ENCODE measurements around the gene MCM8.

The MCM8 gene

DNA sequence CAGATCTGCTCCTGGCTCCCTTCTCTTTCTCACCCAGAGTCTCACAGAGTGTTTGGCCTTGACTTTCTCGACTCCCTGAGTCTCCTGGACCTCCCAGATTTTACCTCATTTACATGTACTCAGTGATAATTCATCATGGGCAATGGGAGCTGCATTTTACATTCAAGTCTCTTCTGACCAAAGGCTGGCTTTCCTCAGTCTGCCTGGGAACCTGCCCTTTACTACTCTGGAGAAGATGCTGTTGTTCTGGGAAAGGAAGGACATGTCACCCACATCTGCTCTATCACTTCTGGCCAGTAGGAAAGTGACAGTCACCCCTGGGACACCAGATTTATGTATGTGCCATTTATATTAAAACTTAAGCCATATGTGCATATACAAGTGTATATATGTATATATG is 96.0 kb downstream of the MCM8 start:
- DNase-seq = no peak

DNA sequence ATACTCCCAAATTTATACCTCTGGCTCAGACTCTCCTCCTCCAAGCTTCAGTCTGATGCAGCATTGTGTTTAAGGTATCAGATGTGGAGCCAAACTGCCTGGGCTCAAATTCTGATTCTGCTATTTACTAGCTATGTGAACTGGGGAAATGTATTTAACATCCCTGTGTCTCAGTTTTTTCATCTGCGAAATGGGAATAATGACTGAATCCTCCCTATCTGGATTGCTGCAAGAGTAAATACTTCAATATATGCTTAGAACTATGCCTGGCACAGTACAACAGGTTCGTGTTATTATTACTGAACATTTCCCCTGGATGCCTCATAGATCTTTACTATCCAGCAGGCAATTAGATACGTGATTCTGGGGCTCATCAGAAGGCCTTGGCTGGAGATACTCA is 97.9 kb downstream of the MCM8 start:
- no peak for DNase-seq

Measured in CD4-positive, alpha-beta T cell treated with Interleukin-12 subunit alpha and Interleukin-12 subunit beta, for 1 hour (primary cell).